Measurements from ENCODE around the gene LUZP2.

GRCh38 chr11:25057861-25058260 is 561.0 kb downstream of the LUZP2 start:
- TF ChIP-seq, protein P1, sequence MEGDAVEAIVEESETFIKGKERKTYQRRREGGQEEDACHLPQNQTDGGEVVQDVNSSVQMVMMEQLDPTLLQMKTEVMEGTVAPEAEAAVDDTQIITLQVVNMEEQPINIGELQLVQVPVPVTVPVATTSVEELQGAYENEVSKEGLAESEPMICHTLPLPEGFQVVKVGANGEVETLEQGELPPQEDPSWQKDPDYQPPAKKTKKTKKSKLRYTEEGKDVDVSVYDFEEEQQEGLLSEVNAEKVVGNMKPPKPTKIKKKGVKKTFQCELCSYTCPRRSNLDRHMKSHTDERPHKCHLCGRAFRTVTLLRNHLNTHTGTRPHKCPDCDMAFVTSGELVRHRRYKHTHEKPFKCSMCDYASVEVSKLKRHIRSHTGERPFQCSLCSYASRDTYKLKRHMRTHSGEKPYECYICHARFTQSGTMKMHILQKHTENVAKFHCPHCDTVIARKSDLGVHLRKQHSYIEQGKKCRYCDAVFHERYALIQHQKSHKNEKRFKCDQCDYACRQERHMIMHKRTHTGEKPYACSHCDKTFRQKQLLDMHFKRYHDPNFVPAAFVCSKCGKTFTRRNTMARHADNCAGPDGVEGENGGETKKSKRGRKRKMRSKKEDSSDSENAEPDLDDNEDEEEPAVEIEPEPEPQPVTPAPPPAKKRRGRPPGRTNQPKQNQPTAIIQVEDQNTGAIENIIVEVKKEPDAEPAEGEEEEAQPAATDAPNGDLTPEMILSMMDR (IDR thresholded peaks at IDR 0.05), result no peak
- TF ChIP-seq EP300 (IDR thresholded peaks at IDR 0.05) (no peak), POLR2A (IDR thresholded peaks at IDR 0.05) (no peak)

Measured in tibial nerve (tissue), 4 donors.